Right lobe of liver (tissue), 6 donors: Measurements from ENCODE around the gene E2F8. TPM values are rescaled to one million over a fixed set of nuclear protein-coding genes. Genes with fewer than 3 reads are reported as not detected.

Experiments used
- ATAC-seq, 4 donors: fragments of 200-7000 bp; cut with Tn5 transposase; one replicate each; pipeline ENCODE4 v1.9.1; 2020; ENCODE audit warnings: mild to moderate bottlenecking in 4 of 4, moderate library complexity in 4 of 4
- DNase-seq, 3 donors: peaks; one replicate each; pipeline ENCODE4 v3.0.0-alpha.2; 2020
- H3K27ac ChIP-seq, 3 donors: fragments of 200-600 bp; one replicate each; pipeline ENCODE4 v1.8.0; 2022
- H3K27me3 ChIP-seq, 2 donors: fragments of 200-600 bp; one replicate each; pipeline ENCODE4 v1.8.0; 2022
- H3K36me3 ChIP-seq, 4 donors: fragments of 200-600 bp; sonication (generic) in 1 of 4; one replicate each; pipeline versions ENCODE4 v1.5.1 to v1.8.0; 2017 to 2022; ENCODE audit warnings: control low read depth in 1 of 4
- H3K4me1 ChIP-seq, 4 donors: fragments of 200-600 bp; sonication (generic) in 1 of 4; one replicate each; pipeline versions ENCODE4 v1.5.1 to v1.8.0; 2017 to 2022; ENCODE audit warnings: control low read depth in 1 of 4
- H3K4me3 ChIP-seq, 3 donors: fragments of 200-600 bp; one replicate each; pipeline ENCODE4 v1.8.0; 2022
- H3K9me3 ChIP-seq, 4 donors: fragments of 200-600 bp; sonication (generic) in 1 of 4; one replicate each; pipeline versions ENCODE4 v1.5.1 to v1.8.0; 2017 to 2022; ENCODE audit warnings: control low read depth in 1 of 4
- CTCF ChIP-seq, 4 donors: fragments of 200-600 bp in 3 of 4; fragments of 450-650 bp in 1 of 4; IDR thresholded peaks; one replicate each; pipeline versions ENCODE4 v1.5.1 to v1.8.0; 2016 to 2022; ENCODE audit warnings: antibody characterized with exemption in 4 of 4, mild to moderate bottlenecking in 2 of 4
- POLR2A ChIP-seq: fragments of 450-650 bp; IDR thresholded peaks from one replicate; pipeline ENCODE4 v1.6.1; 2017; ENCODE audit warnings: antibody characterized with exemption, mild to moderate bottlenecking
- WGBS: methylation state at CpG from one replicate; pipeline ENCODE4 v1.1.6; 2018; ENCODE audit warnings: low coverage, low lambda C conversion rate; ENCODE audit not compliant: insufficient coverage; ENCODE audit errors: missing lambda C conversion rate; 5-methylcytosine and 5-hydroxymethylcytosine counted together
- intact Hi-C, 2 donors: fragments of 100-400 bp; cut with DNase I; formaldehyde crosslinking; loops; one replicate each; pipeline versions ENCODE4 v1.11.2 to v1.14.1; 2022
- total RNA-seq, 6 experiments: library from RNA; depleted of rRNA in 2 of 6; stranded (reverse); fragments of >200 nt in 2 of 6; fragmentation: NEBNext Ultra II Directional in 3 of 6; extraction: Animal tissue kit (Norgen Biotek cat#: 25700) in 3 of 6; gene quantifications; one replicate each; pipeline versions ENCODE4 v1.1.0 to v1.2.4, GENCODE V29; 2016 to 2023
- donor health status: DM: no; HTN: yes; CAD: no.
- donor health status: DM: no; HTN: no; CAD: no.
- donor health status: DM: no; HTN: no; CAD: no.
- donor health status: DM: no; HTN: yes; CAD: no.
- donor health status: DM: no; HTN: yes; CAD: no.

Gene E2F8
- total RNA-seq, 6 experiments from 2014 or later: 0.19 to 2.0 (median 0.49) TPM; not detected in 1

GRCh38 chr11:19253153-19253745, 12.5 kb upstream of the E2F8 start:
- ATAC-seq (peak in 1 of 4 donors; percentile 55), DNase-seq (peak in 1 of 3 donors; percentile 33)
- Histone ChIP-seq H3K4me3 (no peak overlapping the region), H3K36me3 (no peaks in the 10 kb centered on the region), H3K4me1 (no peaks in the 10 kb centered on the region), H3K27me3 (no peaks in the 10 kb centered on the region), H3K9me3 (no peaks in the 10 kb centered on the region), H3K27ac (no peak overlapping the region)
- intact Hi-C loops: no loop called here
- WGBS: 81% methylated on average over 3 of the region's 7 CpGs
- TF ChIP-seq POLR2A: no peak
- no peak for TF ChIP-seq CTCF (IDR thresholded peaks at IDR 0.05)

- ATAC-seq: no peak
- H3K9me3 ChIP-seq: no peaks in the 10 kb centered on the region
- WGBS: 83% methylated on average over 6 of the region's 8 CpGs
- H3K4me3 ChIP-seq: no peak overlapping the region
- TF ChIP-seq CTCF (IDR thresholded peaks at IDR 0.05) (no peak), POLR2A (no peak)
- no peaks in the 10 kb centered on the region for H3K27me3 ChIP-seq
- intact Hi-C loops: no loop called here
- H3K27ac ChIP-seq: no peak overlapping the region
- no peaks in the 10 kb centered on the region for H3K36me3 ChIP-seq
- DNase-seq: no peak
- no peaks in the 10 kb centered on the region for H3K4me1 ChIP-seq
Observed at GRCh38 chr11:19252394-19253152, 11.8 kb upstream of the E2F8 start.

GRCh38 chr11:19251577-19251976, 10.8 kb upstream of the E2F8 start:
- H3K4me1 ChIP-seq: no peaks in the 10 kb centered on the region
- DNase-seq: no peak
- H3K27ac ChIP-seq: no peak overlapping the region
- H3K36me3 ChIP-seq: no peaks in the 10 kb centered on the region
- no peak for ATAC-seq
- H3K9me3 ChIP-seq: no peaks in the 10 kb centered on the region
- intact Hi-C loops: no loop called here
- TF ChIP-seq CTCF (IDR thresholded peaks at IDR 0.05) (no peak), POLR2A (no peak)
- no peaks in the 10 kb centered on the region for H3K27me3 ChIP-seq
- no peak overlapping the region for H3K4me3 ChIP-seq

- H3K4me3 ChIP-seq: no peak overlapping the region
- no peak for DNase-seq
- H3K27ac ChIP-seq: no peak overlapping the region
- no peaks in the 10 kb centered on the region for H3K36me3 ChIP-seq
- no CpG with 5 or more reads among the region's 1 CpG for WGBS
- H3K27me3 ChIP-seq: peaks cover 0 to 2% of the 10 kb centered on the region in 2 donors
- H3K4me1 ChIP-seq: peaks cover 0 to 19% (median 0%) of the 10 kb centered on the region in 4 donors
- ATAC-seq: no peak
- intact Hi-C loops: no loop called here
- no peak for TF ChIP-seq CTCF (IDR thresholded peaks at IDR 0.05)
- no peak for TF ChIP-seq POLR2A
- no peaks in the 10 kb centered on the region for H3K9me3 ChIP-seq
Observed at GRCh38 chr11:19246816-19247215, 6.1 kb upstream of the E2F8 start.
